HepG2 (cell line): ENCODE data around the gene ANXA6. TPM values are rescaled to one million over a fixed set of nuclear protein-coding genes. Genes with fewer than 3 reads are reported as not detected.

Experiments
- FUBP1 ChIP-seq: sonication (generic); formaldehyde crosslinking; IDR thresholded peaks from 2 replicates; pipeline ENCODE4 v1.5.1; 2020; ENCODE audit warnings: missing genetic modification reagents, mild to moderate bottlenecking, borderline replicate concordance
- GPBP1L1 ChIP-seq: sonication (generic); formaldehyde crosslinking; IDR thresholded peaks from 2 replicates; pipeline ENCODE4 v1.5.0; 2020; ENCODE audit warnings: mild to moderate bottlenecking, missing genetic modification reagents
- GPN1 ChIP-seq: sonication (generic); formaldehyde crosslinking; IDR thresholded peaks from 2 replicates; pipeline ENCODE4 v1.5.1; 2020; ENCODE audit warnings: missing genetic modification reagents, borderline replicate concordance
- IRF1 ChIP-seq: sonication (generic); formaldehyde crosslinking; IDR thresholded peaks from 2 replicates; pipeline ENCODE4 v1.4.0; 2020; ENCODE audit warnings: low read depth, mild to moderate bottlenecking, missing genetic modification reagents
- MTF1 ChIP-seq: sonication (generic); formaldehyde crosslinking; IDR thresholded peaks from 2 replicates; pipeline ENCODE4 v1.5.0; 2020; ENCODE audit warnings: missing genetic modification reagents
- NFRKB ChIP-seq: fragments of 450-650 bp; IDR thresholded peaks from 2 replicates; pipeline ENCODE4 v1.6.1; 2017
- NR2F2 ChIP-seq: IDR thresholded peaks from 2 replicates; pipeline ENCODE4 v1.6.1; 2012; ENCODE audit warnings: low read depth, inconsistent platforms, borderline replicate concordance
- PCBP1 ChIP-seq: fragments of 200-400 bp; formaldehyde crosslinking; IDR thresholded peaks from 2 replicates; pipeline ENCODE4 v1.6.1; 2017; ENCODE audit warnings: mild to moderate bottlenecking, low read depth, low read length, borderline replicate concordance
- REST ChIP-seq, 2 experiments: IDR thresholded peaks; 2 replicates each; pipeline ENCODE4 v1.6.1; 2011 to 2012; ENCODE audit warnings: low read length in 2 of 2, borderline replicate concordance in 1 of 2, low read depth in 1 of 2, mild to moderate bottlenecking in 1 of 2, moderate library complexity in 1 of 2
- ZNF619 ChIP-seq: sonication (generic); formaldehyde crosslinking; IDR thresholded peaks from 2 replicates; pipeline ENCODE4 v1.4.0; 2020; ENCODE audit warnings: mild to moderate bottlenecking, missing genetic modification reagents
- ZSCAN30 ChIP-seq: sonication (generic); formaldehyde crosslinking; IDR thresholded peaks from 2 replicates; pipeline ENCODE4 v1.5.0; 2020; ENCODE audit warnings: mild to moderate bottlenecking, missing genetic modification reagents
- polyA plus RNA-seq, 8 experiments: library from polyadenylated mRNA; depleted of rRNA in 3 of 8; stranded (reverse) in 7 of 8; unstranded in 1 of 8; fragments of >200 nt; fragmentation: Illumina TruSeq in 4 of 8; extraction: Trizol in 4 of 8; gene quantifications; 2 replicates each; pipeline versions ENCODE4 v1.2.1 to v1.2.3, GENCODE V29; 2011 to 2016; ENCODE audit warnings: low read depth in 4 of 8, missing spikeins in 1 of 8, mixed read lengths in 1 of 8; ENCODE audit not compliant: insufficient read depth in 1 of 8
- total RNA-seq, 5 experiments: library from RNA; depleted of rRNA; stranded (reverse); fragments of >200 nt; fragmentation: Illumina TruSeq; extraction: Trizol; gene quantifications; 2 replicates each; pipeline ENCODE4 v1.2.3, GENCODE V29; 2016; ENCODE audit warnings: low read depth in 1 of 5

The ANXA6 gene
- total and polyA plus RNA-seq, 2 of the 13 experiments (the other 11 are each of a cell fraction or from before 2014, with no cell fraction given) = 103 to 125 TPM

GRCh38 chr5:151205411-151205810 is 47.8 kb upstream of the ANXA6 start (continued):
- no peak for TF ChIP-seq NR2F2
- TF ChIP-seq GPBP1L1 (CRISPR knock-in tag) = no peak
- TF ChIP-seq ZNF619 (CRISPR knock-in tag) = no peak
- no peak for TF ChIP-seq GPN1 (CRISPR knock-in tag)
- TF ChIP-seq IRF1 (CRISPR knock-in tag) = no peak
- no peak for TF ChIP-seq REST (IDR thresholded peaks at IDR 0.05; ENCODE audit: borderline replicate concordance in 1 of 2, low read depth in 1 of 2, low read length in 2 of 2)
- TF ChIP-seq MTF1 (CRISPR knock-in tag) = no peak
- TF ChIP-seq FUBP1 (CRISPR knock-in tag) = no peak
- TF ChIP-seq ZSCAN30 = no peak
- TF ChIP-seq PCBP1 = no peak
- TF ChIP-seq NFRKB = no peak
- TF ChIP-seq, all 625 proteins: peak for 0
